Fibroblast of lung (primary cell): ENCODE results near the gene SUGCT.

Source experiments
- EZH2 ChIP-seq: IDR thresholded peaks from 2 replicates; pipeline ENCODE4 v1.5.1; 2012; ENCODE audit warnings: low read length, control low read depth, mild to moderate bottlenecking; ENCODE audit errors: missing control alignments
- TF ChIP-seq, protein P1 (sequence below), 2 donors: IDR thresholded peaks in 1 of 2; conservative IDR thresholded peaks in 1 of 2; 1 replicate in 1 of 2; 2 replicates in 1 of 2; pipeline ENCODE4 v1.5.1; 2011 to 2012; ENCODE audit warnings: low read length in 2 of 2, control low read depth in 1 of 2, inconsistent platforms in 1 of 2, low read depth in 1 of 2, mild to moderate bottlenecking in 1 of 2

DNA sequence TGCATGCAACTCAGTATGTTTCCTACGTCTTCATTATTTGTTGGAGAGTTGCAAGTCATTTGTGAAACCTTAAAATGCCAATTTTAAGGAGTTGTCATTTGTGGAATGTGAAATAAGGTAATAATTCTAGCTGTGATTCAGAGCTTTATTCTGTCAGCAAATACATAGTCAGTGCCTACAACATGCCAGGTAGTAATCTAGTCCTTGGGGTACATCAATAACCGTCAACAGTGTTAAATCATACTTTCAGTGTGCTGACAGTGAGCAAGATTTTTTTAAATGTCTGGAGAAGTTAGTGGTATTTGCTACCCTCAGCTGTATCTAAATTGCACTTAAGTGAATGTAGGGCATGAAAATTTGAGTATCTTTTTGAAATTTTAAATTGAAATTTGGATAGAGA lies 37.1 kb upstream of the SUGCT start:
- TF ChIP-seq, protein P1, sequence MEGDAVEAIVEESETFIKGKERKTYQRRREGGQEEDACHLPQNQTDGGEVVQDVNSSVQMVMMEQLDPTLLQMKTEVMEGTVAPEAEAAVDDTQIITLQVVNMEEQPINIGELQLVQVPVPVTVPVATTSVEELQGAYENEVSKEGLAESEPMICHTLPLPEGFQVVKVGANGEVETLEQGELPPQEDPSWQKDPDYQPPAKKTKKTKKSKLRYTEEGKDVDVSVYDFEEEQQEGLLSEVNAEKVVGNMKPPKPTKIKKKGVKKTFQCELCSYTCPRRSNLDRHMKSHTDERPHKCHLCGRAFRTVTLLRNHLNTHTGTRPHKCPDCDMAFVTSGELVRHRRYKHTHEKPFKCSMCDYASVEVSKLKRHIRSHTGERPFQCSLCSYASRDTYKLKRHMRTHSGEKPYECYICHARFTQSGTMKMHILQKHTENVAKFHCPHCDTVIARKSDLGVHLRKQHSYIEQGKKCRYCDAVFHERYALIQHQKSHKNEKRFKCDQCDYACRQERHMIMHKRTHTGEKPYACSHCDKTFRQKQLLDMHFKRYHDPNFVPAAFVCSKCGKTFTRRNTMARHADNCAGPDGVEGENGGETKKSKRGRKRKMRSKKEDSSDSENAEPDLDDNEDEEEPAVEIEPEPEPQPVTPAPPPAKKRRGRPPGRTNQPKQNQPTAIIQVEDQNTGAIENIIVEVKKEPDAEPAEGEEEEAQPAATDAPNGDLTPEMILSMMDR (conservative IDR thresholded peaks at IDR 0.05 in 1 of 2, IDR thresholded peaks at IDR 0.05 in 1 of 2; ENCODE audit: low read depth in 1 of 2, low read length in 2 of 2), result no peak
- no peak for TF ChIP-seq EZH2
